Mammary epithelial cell (primary cell): ENCODE data around the gene ATP2B2.

Experiments
- EZH2 ChIP-seq: IDR thresholded peaks from 2 replicates; pipeline ENCODE4 v1.6.1; 2012; ENCODE audit warnings: low read length, inconsistent platforms, borderline replicate concordance
- TF ChIP-seq, protein P1 (sequence below), 2 donors: IDR thresholded peaks in 1 of 2; conservative IDR thresholded peaks in 1 of 2; 2 replicates each; pipeline ENCODE4 v1.5.1; 2011 to 2012; ENCODE audit warnings: inconsistent platforms in 2 of 2, low read length in 2 of 2, mild to moderate bottlenecking in 2 of 2, control low read depth in 1 of 2, low read depth in 1 of 2; ENCODE audit not compliant: insufficient read depth in 1 of 2; ENCODE audit errors: extremely low read depth in 1 of 2

GRCh38 chr3:10329495-10330015 lies 175.8 kb downstream of the ATP2B2 start:
- TF ChIP-seq, protein P1, sequence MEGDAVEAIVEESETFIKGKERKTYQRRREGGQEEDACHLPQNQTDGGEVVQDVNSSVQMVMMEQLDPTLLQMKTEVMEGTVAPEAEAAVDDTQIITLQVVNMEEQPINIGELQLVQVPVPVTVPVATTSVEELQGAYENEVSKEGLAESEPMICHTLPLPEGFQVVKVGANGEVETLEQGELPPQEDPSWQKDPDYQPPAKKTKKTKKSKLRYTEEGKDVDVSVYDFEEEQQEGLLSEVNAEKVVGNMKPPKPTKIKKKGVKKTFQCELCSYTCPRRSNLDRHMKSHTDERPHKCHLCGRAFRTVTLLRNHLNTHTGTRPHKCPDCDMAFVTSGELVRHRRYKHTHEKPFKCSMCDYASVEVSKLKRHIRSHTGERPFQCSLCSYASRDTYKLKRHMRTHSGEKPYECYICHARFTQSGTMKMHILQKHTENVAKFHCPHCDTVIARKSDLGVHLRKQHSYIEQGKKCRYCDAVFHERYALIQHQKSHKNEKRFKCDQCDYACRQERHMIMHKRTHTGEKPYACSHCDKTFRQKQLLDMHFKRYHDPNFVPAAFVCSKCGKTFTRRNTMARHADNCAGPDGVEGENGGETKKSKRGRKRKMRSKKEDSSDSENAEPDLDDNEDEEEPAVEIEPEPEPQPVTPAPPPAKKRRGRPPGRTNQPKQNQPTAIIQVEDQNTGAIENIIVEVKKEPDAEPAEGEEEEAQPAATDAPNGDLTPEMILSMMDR (conservative IDR thresholded peaks at IDR 0.05 in 1 of 2, IDR thresholded peaks at IDR 0.05 in 1 of 2; ENCODE audit: extremely low read depth in 1 of 2, insufficient read depth in 1 of 2, low read depth in 1 of 2, low read length in 2 of 2) = no peak
- TF ChIP-seq EZH2 = no peak
